Sigmoid colon (tissue), 4 donors: Measurements from ENCODE around the gene ATRNL1.

Experiments
- CTCF ChIP-seq, 4 experiments: fragments of 450-650 bp in 3 of 4; fragments of 200-600 bp in 1 of 4; IDR thresholded peaks; one replicate each; pipeline ENCODE4 v1.5.1; 2016 to 2019; ENCODE audit warnings: antibody characterized with exemption in 4 of 4, mild to moderate bottlenecking in 3 of 4, moderate library complexity in 2 of 4
- POLR2A ChIP-seq, 2 donors: fragments of 450-650 bp; IDR thresholded peaks; one replicate each; pipeline ENCODE4 v1.6.1; 2016; ENCODE audit warnings: antibody characterized with exemption in 2 of 2, mild to moderate bottlenecking in 2 of 2, moderate library complexity in 2 of 2
- POLR2AphosphoS5 ChIP-seq, 4 donors: sonication (generic); formaldehyde crosslinking; IDR thresholded peaks; one replicate each; pipeline ENCODE4 v1.6.1; 2017; ENCODE audit warnings: antibody characterized with exemption in 4 of 4

DNA sequence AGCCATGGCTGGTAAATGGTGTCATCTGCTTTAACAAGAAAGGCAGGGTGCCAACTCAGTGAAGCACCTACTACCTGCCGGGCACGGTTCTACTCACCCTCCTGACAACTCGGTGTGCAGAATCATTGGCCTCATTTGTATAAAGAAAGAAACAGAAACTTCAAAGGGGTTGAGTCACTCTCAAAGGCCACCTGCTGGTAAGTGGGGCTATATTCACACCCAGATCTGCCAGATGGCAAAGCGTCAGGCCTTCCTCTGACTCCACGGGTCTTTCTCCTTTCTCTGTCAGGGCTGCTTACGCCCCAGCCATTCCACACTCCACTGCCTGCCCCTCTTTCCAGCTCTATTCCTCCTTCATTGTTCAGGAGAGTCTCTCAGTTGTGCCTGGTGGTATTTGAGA is 870.7 kb downstream of the ATRNL1 start:
- TF ChIP-seq CTCF (IDR thresholded peaks at IDR 0.05) (no peak), POLR2A (IDR thresholded peaks at IDR 0.05) (no peak), POLR2AphosphoS5 (IDR thresholded peaks at IDR 0.05) (no peak)
